Gastroesophageal sphincter (tissue), 2 donors: Measurements from ENCODE around the gene DUSP10.

ENCODE experiments used
- EP300 ChIP-seq: sonication (generic); formaldehyde crosslinking; IDR thresholded peaks from one replicate; pipeline ENCODE4 v1.6.1; 2017; ENCODE audit warnings: antibody characterized with exemption, mild to moderate bottlenecking
- POLR2AphosphoS5 ChIP-seq: sonication (generic); formaldehyde crosslinking; IDR thresholded peaks from one replicate; pipeline ENCODE4 v1.6.1; 2017; ENCODE audit warnings: antibody characterized with exemption

GRCh38 chr1:221718381-221719277, 23.3 kb downstream of the DUSP10 start:
- TF ChIP-seq EP300 (no peak), POLR2AphosphoS5 (peak; percentile 44)
